Measurements from ENCODE around the gene SETD5. TPM values are rescaled to one million over a fixed set of nuclear protein-coding genes. Genes with fewer than 3 reads are reported as not detected.

Gene SETD5
- total RNA-seq, 1 donor from 2014 or later: 198 TPM

GRCh38 chr3:9412293-9412692 lies 14.9 kb downstream of the SETD5 start:
- peaks cover 4% of the 10 kb centered on the region for H3K9me3 Mint-ChIP-seq
- peaks cover 24% of the 10 kb centered on the region for H3K4me1 Mint-ChIP-seq
- DNase-seq (ENCODE audit: low read depth, low spot score): no peak
- H3K27me3 Mint-ChIP-seq (ENCODE audit: low read depth): no peaks in the 10 kb centered on the region
- no peak overlapping the region for H3K4me3 Mint-ChIP-seq
- no peak overlapping the region for H3K27ac Mint-ChIP-seq (ENCODE audit: unreplicated experiment)
- peaks cover 16% of the 10 kb centered on the region for H3K36me3 Mint-ChIP-seq (ENCODE audit: low read depth)
- TF ChIP-seq, protein P1, sequence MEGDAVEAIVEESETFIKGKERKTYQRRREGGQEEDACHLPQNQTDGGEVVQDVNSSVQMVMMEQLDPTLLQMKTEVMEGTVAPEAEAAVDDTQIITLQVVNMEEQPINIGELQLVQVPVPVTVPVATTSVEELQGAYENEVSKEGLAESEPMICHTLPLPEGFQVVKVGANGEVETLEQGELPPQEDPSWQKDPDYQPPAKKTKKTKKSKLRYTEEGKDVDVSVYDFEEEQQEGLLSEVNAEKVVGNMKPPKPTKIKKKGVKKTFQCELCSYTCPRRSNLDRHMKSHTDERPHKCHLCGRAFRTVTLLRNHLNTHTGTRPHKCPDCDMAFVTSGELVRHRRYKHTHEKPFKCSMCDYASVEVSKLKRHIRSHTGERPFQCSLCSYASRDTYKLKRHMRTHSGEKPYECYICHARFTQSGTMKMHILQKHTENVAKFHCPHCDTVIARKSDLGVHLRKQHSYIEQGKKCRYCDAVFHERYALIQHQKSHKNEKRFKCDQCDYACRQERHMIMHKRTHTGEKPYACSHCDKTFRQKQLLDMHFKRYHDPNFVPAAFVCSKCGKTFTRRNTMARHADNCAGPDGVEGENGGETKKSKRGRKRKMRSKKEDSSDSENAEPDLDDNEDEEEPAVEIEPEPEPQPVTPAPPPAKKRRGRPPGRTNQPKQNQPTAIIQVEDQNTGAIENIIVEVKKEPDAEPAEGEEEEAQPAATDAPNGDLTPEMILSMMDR (conservative IDR thresholded peaks at IDR 0.05): no peak

GRCh38 chr3:9414826-9415225 lies 17.4 kb downstream of the SETD5 start:
- Mint-ChIP-seq H3K4me3 (no peak overlapping the region), H3K9me3 (peaks cover under 1% of the 10 kb centered on the region), H3K27me3 (ENCODE audit: low read depth) (no peaks in the 10 kb centered on the region), H3K4me1 (peaks cover 18% of the 10 kb centered on the region), H3K27ac (ENCODE audit: unreplicated experiment) (no peak overlapping the region), H3K36me3 (ENCODE audit: low read depth) (peaks cover 6% of the 10 kb centered on the region)
- TF ChIP-seq, protein P1 (conservative IDR thresholded peaks at IDR 0.05): no peak
- no peak for DNase-seq (ENCODE audit: low read depth, low spot score)

- TF ChIP-seq, protein P1 (conservative IDR thresholded peaks at IDR 0.05): no peak
- DNase-seq (ENCODE audit: low read depth, low spot score): no peak
- no peaks in the 10 kb centered on the region for H3K9me3 Mint-ChIP-seq
- peaks cover 3% of the 10 kb centered on the region for H3K36me3 Mint-ChIP-seq (ENCODE audit: low read depth)
- H3K4me1 Mint-ChIP-seq: peaks cover 11% of the 10 kb centered on the region
- H3K27me3 Mint-ChIP-seq (ENCODE audit: low read depth): no peaks in the 10 kb centered on the region
- peak overlapping the region; percentile 20 for H3K27ac Mint-ChIP-seq (ENCODE audit: unreplicated experiment)
- H3K4me3 Mint-ChIP-seq: no peak overlapping the region
Measured at GRCh38 chr3:9415485-9416138, 18.2 kb downstream of the SETD5 start.

- peak overlapping the region; percentile 20 for H3K27ac Mint-ChIP-seq (ENCODE audit: unreplicated experiment)
- TF ChIP-seq, protein P1 (conservative IDR thresholded peaks at IDR 0.05): no peak
- no peak overlapping the region for H3K4me3 Mint-ChIP-seq
- peaks cover 14% of the 10 kb centered on the region for H3K4me1 Mint-ChIP-seq
- peaks cover 3% of the 10 kb centered on the region for H3K36me3 Mint-ChIP-seq (ENCODE audit: low read depth)
- no peaks in the 10 kb centered on the region for H3K9me3 Mint-ChIP-seq
- H3K27me3 Mint-ChIP-seq (ENCODE audit: low read depth): no peaks in the 10 kb centered on the region
- no peak for DNase-seq (ENCODE audit: low read depth, low spot score)
Measured at GRCh38 chr3:9416139-9416780, 18.8 kb downstream of the SETD5 start.

GRCh38 chr3:9420850-9421549 lies 23.6 kb downstream of the SETD5 start:
- Mint-ChIP-seq H3K36me3 (ENCODE audit: low read depth) (peaks cover under 1% of the 10 kb centered on the region), H3K27me3 (ENCODE audit: low read depth) (no peaks in the 10 kb centered on the region), H3K4me3 (no peak overlapping the region), H3K9me3 (no peaks in the 10 kb centered on the region), H3K27ac (ENCODE audit: unreplicated experiment) (no peak overlapping the region), H3K4me1 (peaks cover 29% of the 10 kb centered on the region)
- TF ChIP-seq, protein P1 (conservative IDR thresholded peaks at IDR 0.05): no peak
- no peak for DNase-seq (ENCODE audit: low read depth, low spot score)
